PFSK-1 (cell line): ENCODE data around the gene LRRC70.

ENCODE experiments used
- POLR2AphosphoS5 ChIP-seq: IDR thresholded peaks from 2 replicates; pipeline ENCODE4 v1.6.1; 2012; ENCODE audit warnings: low read depth, mild to moderate bottlenecking, control low read depth, low read length, moderate library complexity
- SIN3A ChIP-seq: IDR thresholded peaks from 2 replicates; pipeline ENCODE4 v1.6.1; 2012; ENCODE audit warnings: mild to moderate bottlenecking, low read length, moderate library complexity, borderline replicate concordance; ENCODE audit not compliant: insufficient read depth

- TF ChIP-seq POLR2AphosphoS5 (no peak), SIN3A (no peak)
Observed at GRCh38 chr5:62597314-62597713, 18.7 kb downstream of the LRRC70 start.
